K562 (cell line): ENCODE results near the gene GTF3C4. TPM values are rescaled to one million over a fixed set of nuclear protein-coding genes. Genes with fewer than 3 reads are reported as not detected.

ENCODE experiments used
- ATAC-seq: fragments of 200-7000 bp; cut with Tn5 transposase; 3 replicates; pipeline ENCODE4 v1.9.1; 2020; ENCODE audit warnings: moderate library complexity
- BruUV-seq: library from RNA; stranded (reverse); fragments of 400-500 nt; replicated peaks from 2 replicates; lab custom pipeline; 2021; lab: Mats Ljungman, UMichigan
- CTCF ChIA-PET: fragments of 300-600 bp; formaldehyde crosslinking; extraction: SDS; loops from one replicate; lab custom pipeline; 2021; ENCODE audit warnings: low intra/inter-chr PET ratio; lab: Yijun Ruan, JAX
- POLR2A ChIA-PET: fragments of 300-600, 350-650 bp; sonication (Branson Sonifier 250); formaldehyde crosslinking; extraction: SDS; loops from one replicate; lab custom pipeline; 2021; ENCODE audit warnings: antibody characterized with exemption, inconsistent platforms; lab: Yijun Ruan, JAX
- DNase-seq, 4 experiments: peaks; one replicate each; pipeline versions ENCODE4 v3.0.0 to v3.0.0-alpha.2; 2011 to 2018; ENCODE audit warnings: low spot score in 3 of 4, mixed read lengths in 3 of 4; ENCODE audit errors: extremely low read depth in 1 of 4
- FAIRE-seq: peaks from 2 replicates; lab custom pipeline; 2011; peaks lifted over from hg19 to GRCh38; lab: Jason Lieb, UNC
- H2AFZ ChIP-seq: 2 replicates; pipeline ENCODE4 v1.6.0; 2011; ENCODE audit warnings: low read depth, low read length, control low read depth, inconsistent platforms
- H3K27ac ChIP-seq: fragments of 200-600 bp; 3 replicates; pipeline ENCODE4 v1.8.0; 2011; ENCODE audit warnings: low read depth, mild to moderate bottlenecking, control low read depth, inconsistent platforms, low read length, moderate library complexity, mixed read lengths; ENCODE audit errors: extremely low read depth
- H3K27me3 ChIP-seq, 2 experiments: fragments of 300-600 bp in 1 of 2; 2 replicates in 1 of 2; 3 replicates in 1 of 2; pipeline versions ENCODE4 v1.6.0 to v1.8.0; 2011; ENCODE audit warnings: inconsistent platforms in 2 of 2, low read length in 2 of 2, mild to moderate bottlenecking in 1 of 2, mixed read lengths in 1 of 2, moderate library complexity in 1 of 2; ENCODE audit not compliant: control insufficient read depth in 2 of 2, insufficient read depth in 2 of 2
- H3K36me3 ChIP-seq: fragments of 300-600 bp; 3 replicates; pipeline ENCODE4 v1.8.0; 2011; ENCODE audit warnings: mild to moderate bottlenecking, low read length, inconsistent platforms; ENCODE audit not compliant: control insufficient read depth, insufficient read depth
- H3K4me1 ChIP-seq, 2 experiments: fragments of 200-600 bp in 1 of 2; replicated peaks in 1 of 2; 2 replicates in 1 of 2; 3 replicates in 1 of 2; pipeline versions ENCODE4 v1.5.1 to v1.8.0; 2011; ENCODE audit warnings: inconsistent platforms in 2 of 2, low read length in 2 of 2, mild to moderate bottlenecking in 1 of 2, mixed read lengths in 1 of 2, moderate library complexity in 1 of 2; ENCODE audit not compliant: control insufficient read depth in 2 of 2, insufficient read depth in 2 of 2
- H3K4me2 ChIP-seq: 2 replicates; pipeline ENCODE4 v1.6.1; 2011; ENCODE audit warnings: low read length, control low read depth, inconsistent platforms, mixed read lengths; ENCODE audit not compliant: insufficient read depth
- H3K4me3 ChIP-seq: fragments of 200-600 bp; sonication (generic), shearing (Covaris generic); 2 replicates; pipeline ENCODE4 v1.5.1; 2016; ENCODE audit warnings: control low read depth, inconsistent platforms
- H3K79me2 ChIP-seq: fragments of 200-600 bp; 3 replicates; pipeline ENCODE4 v1.8.0; 2011; ENCODE audit warnings: low read length, inconsistent platforms; ENCODE audit not compliant: control insufficient read depth, insufficient read depth
- H3K9ac ChIP-seq, 2 experiments: 2 replicates each; pipeline versions ENCODE4 v1.6.0 to v1.6.1; 2011; ENCODE audit warnings: low read depth in 2 of 2, low read length in 2 of 2, control low read depth in 1 of 2, inconsistent platforms in 1 of 2, mild to moderate bottlenecking in 1 of 2, mixed read lengths in 1 of 2; ENCODE audit not compliant: insufficient read depth in 1 of 2
- H3K9me1 ChIP-seq: one replicate; pipeline ENCODE4 v1.6.0; 2011; ENCODE audit warnings: inconsistent platforms, mild to moderate bottlenecking, low read length, moderate library complexity; ENCODE audit not compliant: control insufficient read depth, insufficient read depth
- H3K9me3 ChIP-seq: replicated peaks from 2 replicates; pipeline ENCODE4 v1.5.1; 2011; ENCODE audit warnings: low read depth, low read length, inconsistent platforms; ENCODE audit not compliant: control insufficient read depth, insufficient read depth
- H4K20me1 ChIP-seq: replicated peaks from 2 replicates; pipeline ENCODE4 v1.6.1; 2011; ENCODE audit warnings: low read length, inconsistent platforms, mixed read lengths; ENCODE audit not compliant: control insufficient read depth, insufficient read depth
- DACH1 ChIP-seq: fragments of 450-650 bp; IDR thresholded peaks from 2 replicates; pipeline ENCODE4 v1.6.1; 2018; ENCODE audit not compliant: partially characterized antibody
- PHB2 ChIP-seq: fragments of 450-650 bp; IDR thresholded peaks from 2 replicates; pipeline ENCODE4 v1.6.1; 2017; ENCODE audit warnings: low read depth
- RBM25 ChIP-seq: fragments of 200-400 bp; formaldehyde crosslinking; IDR thresholded peaks from 2 replicates; pipeline ENCODE4 v1.6.1; 2018; ENCODE audit warnings: low read length, low read depth, moderate library complexity; ENCODE audit not compliant: severe bottlenecking
- SIRT6 ChIP-seq: IDR thresholded peaks from one replicate; pipeline ENCODE4 v1.6.1; 2012; ENCODE audit warnings: low read depth, mild to moderate bottlenecking, control low read depth, inconsistent platforms, low read length, moderate library complexity
- ZC3H8 ChIP-seq: fragments of 450-650 bp; IDR thresholded peaks from 2 replicates; pipeline ENCODE4 v1.6.1; 2017
- ZNF282 ChIP-seq: sonication (generic); formaldehyde crosslinking; IDR thresholded peaks from 2 replicates; pipeline ENCODE4 v1.8.1; 2023; ENCODE audit warnings: missing genetic modification reagents
- WGBS: fragments of 100-300 bp; shearing (Covaris generic); methylation state at CpG from one replicate; pipeline ENCODE4 v1.1.6; 2016; ENCODE audit warnings: low coverage, mixed read lengths; ENCODE audit not compliant: insufficient coverage; ENCODE audit errors: missing lambda C conversion rate; 5-methylcytosine and 5-hydroxymethylcytosine counted together
- in situ Hi-C: fragments of 300-500 bp; cut with MboI; formaldehyde crosslinking; loops from 4 replicates; pipeline ENCODE4 v1.15.0; 2018; ENCODE audit warnings: inconsistent platforms, mixed read lengths
- intact Hi-C: fragments of 100-400 bp; cut with micrococcal nuclease; formaldehyde crosslinking; loops from 2 replicates; pipeline ENCODE4 v1.14.2; 2022
- polyA plus RNA-seq, 8 experiments: library from polyadenylated mRNA; depleted of rRNA in 4 of 8; stranded (reverse) in 5 of 8; unstranded in 3 of 8; fragments of >200 nt; fragmentation: Nextera tagmentation in 2 of 8; fragmentation: Illumina TruSeq in 1 of 8; extraction: Ambion mirVana in 2 of 8; extraction: Trizol in 1 of 8; gene quantifications; 2 replicates each; pipeline versions ENCODE4 v1.2.1 to v1.2.3, GENCODE V29; 2011 to 2014; ENCODE audit warnings: inconsistent platforms in 1 of 8, missing spikeins in 1 of 8
- total RNA-seq, 7 experiments: library from RNA; depleted of rRNA in 6 of 7; stranded (reverse); fragments of >200 nt in 6 of 7; fragmentation: Illumina TruSeq in 2 of 7; extraction: Trizol in 2 of 7; gene quantifications; 2 replicates each; pipeline versions ENCODE4 v1.2.1 to v1.2.3, GENCODE V29; 2011 to 2021; ENCODE audit warnings: low replicate concordance in 1 of 7
- TF ChIP-seq, protein P1 (sequence below), 3 experiments: IDR thresholded peaks in 2 of 3; conservative IDR thresholded peaks in 1 of 3; 2 replicates each; pipeline ENCODE4 v1.5.1; 2011 to 2012; ENCODE audit warnings: low read length in 3 of 3, mild to moderate bottlenecking in 3 of 3, control low read depth in 2 of 3, improper control_type of control experiment in 1 of 3, inconsistent platforms in 1 of 3, low read depth in 1 of 3, mixed read lengths in 1 of 3, moderate library complexity in 1 of 3; ENCODE audit not compliant: insufficient read depth in 2 of 3
- TF ChIP-seq, protein P2 (sequence below): fragments of 250-450 bp; sonication (Bioruptor Pico); IDR thresholded peaks from 2 replicates; pipeline ENCODE4 v1.8.0; 2021; ENCODE audit warnings: moderate library complexity, mild to moderate bottlenecking, inconsistent platforms
- TF ChIP-seq, protein P3 (sequence below): IDR thresholded peaks from 2 replicates; pipeline ENCODE4 v1.6.1; 2016; ENCODE audit warnings: missing genetic modification characterization, missing compliant biosample characterization

Gene GTF3C4
- total and polyA plus RNA-seq, 9 of the 15 experiments (the other 6 are each of a cell fraction or from before 2014, with no cell fraction given): 3.9 to 20.0 (median 12.2) TPM

DNA sequence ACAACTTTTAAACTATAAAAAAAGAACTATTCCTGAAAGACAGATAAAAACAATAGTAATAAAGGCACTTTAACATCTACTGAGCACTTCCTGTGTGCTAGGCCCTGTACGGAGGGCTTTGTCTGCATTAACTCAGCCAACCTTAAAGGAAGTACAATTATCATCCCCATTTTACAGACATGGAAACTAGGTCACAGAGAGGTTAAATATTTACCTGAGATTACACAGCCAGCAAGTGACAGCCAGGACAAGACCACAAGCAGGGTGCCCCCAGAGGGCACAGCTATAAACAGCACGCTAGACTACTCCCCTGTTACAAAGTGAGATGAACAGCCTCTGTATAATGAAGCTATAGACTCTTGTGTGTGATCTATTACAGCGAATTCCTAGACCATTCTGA lies 26.0 kb upstream of the GTF3C4 start:
- in situ Hi-C loops (no loop called here), intact Hi-C loops (no loop called here)
- no peaks in the 10 kb centered on the region for H3K4me1 ChIP-seq
- CTCF ChIA-PET: no interaction called here
- no peaks in the 10 kb centered on the region for H3K79me2 ChIP-seq
- H3K9ac ChIP-seq: no peak overlapping the region
- H3K27ac ChIP-seq: no peak overlapping the region
- H3K9me1 ChIP-seq: no peaks in the 10 kb centered on the region
- no peak overlapping the region for H2AFZ ChIP-seq
- no peaks in the 10 kb centered on the region for H3K9me3 ChIP-seq
- DNase-seq (peak; percentile 10 to 47 (median 34)), FAIRE-seq (peak; percentile 57), ATAC-seq (peak; percentile 77)
- no peaks in the 10 kb centered on the region for H3K27me3 ChIP-seq
- H4K20me1 ChIP-seq: no peaks in the 10 kb centered on the region
- no TSS peak for BruUV-seq
- H3K36me3 ChIP-seq: peaks cover 97% of the 10 kb centered on the region
- no peak overlapping the region for H3K4me2 ChIP-seq
- no peak overlapping the region for H3K4me3 ChIP-seq
- TF ChIP-seq ZNF282 (no peak), PHB2 (no peak), ZC3H8 (no peak), DACH1 (no peak), RBM25 (peak; percentile 87), SIRT6 (no peak)
- TF ChIP-seq, protein P1, sequence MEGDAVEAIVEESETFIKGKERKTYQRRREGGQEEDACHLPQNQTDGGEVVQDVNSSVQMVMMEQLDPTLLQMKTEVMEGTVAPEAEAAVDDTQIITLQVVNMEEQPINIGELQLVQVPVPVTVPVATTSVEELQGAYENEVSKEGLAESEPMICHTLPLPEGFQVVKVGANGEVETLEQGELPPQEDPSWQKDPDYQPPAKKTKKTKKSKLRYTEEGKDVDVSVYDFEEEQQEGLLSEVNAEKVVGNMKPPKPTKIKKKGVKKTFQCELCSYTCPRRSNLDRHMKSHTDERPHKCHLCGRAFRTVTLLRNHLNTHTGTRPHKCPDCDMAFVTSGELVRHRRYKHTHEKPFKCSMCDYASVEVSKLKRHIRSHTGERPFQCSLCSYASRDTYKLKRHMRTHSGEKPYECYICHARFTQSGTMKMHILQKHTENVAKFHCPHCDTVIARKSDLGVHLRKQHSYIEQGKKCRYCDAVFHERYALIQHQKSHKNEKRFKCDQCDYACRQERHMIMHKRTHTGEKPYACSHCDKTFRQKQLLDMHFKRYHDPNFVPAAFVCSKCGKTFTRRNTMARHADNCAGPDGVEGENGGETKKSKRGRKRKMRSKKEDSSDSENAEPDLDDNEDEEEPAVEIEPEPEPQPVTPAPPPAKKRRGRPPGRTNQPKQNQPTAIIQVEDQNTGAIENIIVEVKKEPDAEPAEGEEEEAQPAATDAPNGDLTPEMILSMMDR (IDR thresholded peaks at IDR 0.05 in 2 of 3, conservative IDR thresholded peaks at IDR 0.05 in 1 of 3; ENCODE audit: insufficient read depth in 2 of 3, low read depth in 1 of 3, low read length in 3 of 3): peak in 2 of 3 experiments; percentile 23 to 38; a peak in 2 of 6 replicates
- TF ChIP-seq, protein P2, sequence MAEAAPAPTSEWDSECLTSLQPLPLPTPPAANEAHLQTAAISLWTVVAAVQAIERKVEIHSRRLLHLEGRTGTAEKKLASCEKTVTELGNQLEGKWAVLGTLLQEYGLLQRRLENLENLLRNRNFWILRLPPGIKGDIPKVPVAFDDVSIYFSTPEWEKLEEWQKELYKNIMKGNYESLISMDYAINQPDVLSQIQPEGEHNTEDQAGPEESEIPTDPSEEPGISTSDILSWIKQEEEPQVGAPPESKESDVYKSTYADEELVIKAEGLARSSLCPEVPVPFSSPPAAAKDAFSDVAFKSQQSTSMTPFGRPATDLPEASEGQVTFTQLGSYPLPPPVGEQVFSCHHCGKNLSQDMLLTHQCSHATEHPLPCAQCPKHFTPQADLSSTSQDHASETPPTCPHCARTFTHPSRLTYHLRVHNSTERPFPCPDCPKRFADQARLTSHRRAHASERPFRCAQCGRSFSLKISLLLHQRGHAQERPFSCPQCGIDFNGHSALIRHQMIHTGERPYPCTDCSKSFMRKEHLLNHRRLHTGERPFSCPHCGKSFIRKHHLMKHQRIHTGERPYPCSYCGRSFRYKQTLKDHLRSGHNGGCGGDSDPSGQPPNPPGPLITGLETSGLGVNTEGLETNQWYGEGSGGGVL: no peak
- TF ChIP-seq, protein P3, sequence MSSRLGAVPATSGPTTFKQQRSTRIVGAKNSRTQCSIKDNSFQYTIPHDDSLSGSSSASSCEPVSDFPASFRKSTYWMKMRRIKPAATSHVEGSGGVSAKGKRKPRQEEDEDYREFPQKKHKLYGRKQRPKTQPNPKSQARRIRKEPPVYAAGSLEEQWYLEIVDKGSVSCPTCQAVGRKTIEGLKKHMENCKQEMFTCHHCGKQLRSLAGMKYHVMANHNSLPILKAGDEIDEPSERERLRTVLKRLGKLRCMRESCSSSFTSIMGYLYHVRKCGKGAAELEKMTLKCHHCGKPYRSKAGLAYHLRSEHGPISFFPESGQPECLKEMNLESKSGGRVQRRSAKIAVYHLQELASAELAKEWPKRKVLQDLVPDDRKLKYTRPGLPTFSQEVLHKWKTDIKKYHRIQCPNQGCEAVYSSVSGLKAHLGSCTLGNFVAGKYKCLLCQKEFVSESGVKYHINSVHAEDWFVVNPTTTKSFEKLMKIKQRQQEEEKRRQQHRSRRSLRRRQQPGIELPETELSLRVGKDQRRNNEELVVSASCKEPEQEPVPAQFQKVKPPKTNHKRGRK (tag): no peak
- 94% methylated on average over 3 of the region's 3 CpGs for WGBS
- POLR2A ChIA-PET: interaction anchor here (1.1 to 1.2 kb wide), 2 partner anchors 11 to 26 kb away, joined by 3 read pairs; partner anchors contain the start of gene GTF3C4
